Tongue (tissue), 2 donors: ENCODE measurements around the gene METTL3. TPM values are rescaled to one million over a fixed set of nuclear protein-coding genes. Genes with fewer than 3 reads are reported as not detected.
A peak's percentile ranks its signal among the peaks of the same experiment; 100 is the strongest.

Experiments used
- DNase-seq: peaks from one replicate; pipeline ENCODE4 v3.0.0-alpha.2; 2015
- total RNA-seq: library from RNA; depleted of rRNA; stranded (reverse); fragments of >200 nt; gene quantifications from one replicate; pipeline ENCODE4 v1.2.3, GENCODE V29; 2014

The METTL3 gene
- total RNA-seq, 1 donor from 2014 or later = 61.1 TPM

GRCh38 chr14:21526672-21527317 is 15.7 kb upstream of the METTL3 start:
- peak; percentile 16 for DNase-seq

- DNase-seq = peak; percentile 94
Measured at GRCh38 chr14:21525962-21526671, 15.0 kb upstream of the METTL3 start, which contains the start of gene SALL2. SALL2 (minus strand) TSS chr14:21526346; CDS start chr14:21526127, 219 bp downstream.

- peak; percentile 44 for DNase-seq
Measured at GRCh38 chr14:21525571-21525961, 14.4 kb upstream of the METTL3 start.

DNA sequence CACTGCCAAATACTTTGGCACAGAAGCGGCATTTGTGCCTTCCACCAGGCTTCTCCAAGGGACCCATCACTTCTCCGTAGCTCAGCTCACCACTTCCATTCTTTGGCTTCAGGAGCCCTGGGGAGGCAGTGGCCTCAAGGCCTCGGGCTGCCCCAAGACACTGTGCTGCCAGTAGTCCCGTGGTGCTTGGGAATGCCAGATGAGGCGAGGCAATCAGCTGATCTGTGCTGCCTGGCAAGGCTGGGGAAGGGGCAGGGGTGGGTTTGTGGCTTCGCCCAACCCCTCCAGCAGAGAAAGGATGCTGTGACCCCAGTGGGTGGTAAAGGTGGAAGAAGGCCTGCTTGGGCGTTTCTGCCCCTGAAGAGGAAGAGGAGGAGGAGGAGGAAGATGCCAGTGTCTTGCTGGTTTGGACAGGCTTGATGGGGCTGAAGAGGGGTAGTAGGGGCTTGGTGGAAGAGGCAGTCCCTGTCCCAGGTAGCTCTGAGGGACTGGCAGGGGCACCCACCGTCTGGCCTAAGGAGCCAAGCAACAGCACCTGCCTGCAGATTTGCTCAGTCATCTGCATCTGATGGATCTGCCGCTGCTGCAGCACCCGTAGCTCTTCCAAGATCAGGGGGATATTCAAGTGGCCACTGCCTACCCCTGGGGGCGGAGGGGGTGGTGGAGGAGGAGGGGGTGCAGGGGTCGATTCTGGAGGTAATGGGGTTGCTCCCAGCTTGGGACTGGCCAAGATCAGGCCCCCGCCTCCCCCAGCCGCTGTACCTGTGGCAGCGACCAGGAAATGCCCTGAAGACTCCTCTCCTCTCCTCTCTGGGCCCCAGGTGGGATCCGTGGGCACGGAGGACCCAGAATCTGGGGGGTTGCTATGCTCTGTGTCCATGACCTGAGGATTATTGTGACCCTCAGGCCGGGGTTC is 13.7 kb upstream of the METTL3 start:
- no peak for DNase-seq

DNA sequence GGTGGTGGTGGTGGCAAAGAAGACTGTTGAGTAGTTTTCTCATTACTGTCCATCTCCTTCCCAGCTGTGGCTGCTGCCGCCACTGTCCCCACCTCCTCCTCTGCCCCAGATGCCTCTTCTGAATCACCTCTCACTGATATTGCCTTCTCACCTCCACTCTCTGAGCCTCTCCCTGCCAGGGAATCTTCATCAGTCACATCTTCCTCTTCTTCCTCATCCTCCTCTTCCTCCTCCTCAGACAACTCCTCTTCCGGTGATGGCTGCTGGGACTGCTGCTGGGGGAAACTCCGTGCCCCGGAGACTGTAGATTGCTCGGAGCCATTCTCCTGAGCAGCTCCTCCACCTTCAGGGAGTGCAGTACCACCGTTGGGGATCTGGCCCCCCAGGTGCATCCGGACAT is 12.1 kb upstream of the METTL3 start:
- DNase-seq = no peak

- no peak for DNase-seq
Measured at GRCh38 chr14:21521501-21521900, 10.4 kb upstream of the METTL3 start.

- no peak for DNase-seq
Measured at GRCh38 chr14:21520767-21521166, 9.6 kb upstream of the METTL3 start.

- DNase-seq = no peak
Measured at GRCh38 chr14:21518725-21519124, 7.6 kb upstream of the METTL3 start.

DNA sequence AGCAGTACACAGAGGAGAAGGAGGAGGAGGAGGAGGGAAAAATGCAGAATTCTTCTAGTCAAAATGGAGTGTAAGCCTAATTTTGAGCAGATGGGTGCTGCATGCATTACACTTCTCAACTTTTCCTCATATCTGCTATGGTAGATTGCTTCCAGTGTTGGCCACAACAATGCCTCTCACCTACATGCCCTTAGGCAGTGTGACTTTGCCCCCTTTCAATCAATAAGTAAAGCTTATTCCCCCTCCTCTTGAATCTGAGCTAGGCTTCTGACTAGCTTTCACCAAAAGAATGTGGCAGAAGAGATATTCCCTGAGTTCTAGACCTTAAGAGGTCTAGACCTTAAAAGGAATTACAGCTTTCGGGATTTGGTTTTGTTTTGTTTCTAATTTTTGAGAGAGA is 3.2 kb upstream of the METTL3 start:
- no peak for DNase-seq

DNA sequence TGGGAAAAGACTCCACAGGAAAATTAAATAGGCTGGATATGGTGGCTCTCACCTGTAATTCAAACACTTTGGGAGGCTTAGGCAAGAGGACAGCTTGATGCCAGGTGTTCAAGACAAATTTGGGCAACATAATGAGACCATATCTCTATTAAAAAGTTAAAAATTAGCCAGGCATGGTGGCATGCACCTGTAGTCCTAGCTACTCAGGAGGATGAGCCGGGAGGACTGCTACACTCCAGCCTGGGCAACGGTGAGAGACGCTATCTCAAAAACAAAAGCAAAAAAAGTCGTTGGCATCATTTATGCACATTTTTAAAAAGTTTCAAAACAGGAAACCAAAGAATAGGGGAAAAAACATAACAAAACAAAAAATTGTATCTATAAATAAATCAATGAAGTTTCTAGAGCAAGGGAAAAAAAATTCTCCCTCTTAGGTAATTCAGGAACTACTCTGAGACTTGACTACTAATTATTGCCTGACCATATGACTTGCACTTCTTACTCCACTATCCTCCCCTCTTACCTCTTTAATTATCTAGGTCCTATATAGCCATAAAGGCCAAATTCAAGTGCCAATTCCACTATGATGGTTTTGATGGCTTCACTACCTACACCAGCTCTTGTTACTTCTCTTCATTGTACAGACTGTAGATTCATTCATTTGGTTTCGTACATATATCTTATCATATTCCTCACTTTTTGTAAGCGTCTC is 1.6 kb downstream of the METTL3 start:
- no peak for DNase-seq

DNA sequence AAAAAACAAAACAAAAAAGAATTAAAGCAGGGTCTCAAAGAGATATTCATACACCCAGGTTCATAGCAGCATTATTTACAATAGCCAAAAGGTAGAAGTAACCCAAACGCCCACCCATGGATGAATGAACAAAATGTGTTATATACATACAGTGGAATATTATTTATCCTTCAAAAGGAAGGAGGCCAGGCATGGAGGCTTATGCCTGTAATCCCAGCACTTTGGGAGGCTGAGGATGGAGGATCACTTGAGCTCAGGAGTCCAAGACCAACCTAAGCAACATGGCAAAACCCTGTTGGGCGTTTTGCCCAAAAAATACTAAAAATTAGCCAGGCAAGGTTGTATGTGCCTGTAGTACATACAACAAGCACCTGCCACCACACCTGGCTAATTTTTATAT is 4.6 kb downstream of the METTL3 start:
- DNase-seq = no peak

- DNase-seq = no peak
Measured at GRCh38 chr14:21505012-21505553, 6.1 kb downstream of the METTL3 start.

GRCh38 chr14:21503376-21503775 is 7.8 kb downstream of the METTL3 start:
- DNase-seq = no peak

DNA sequence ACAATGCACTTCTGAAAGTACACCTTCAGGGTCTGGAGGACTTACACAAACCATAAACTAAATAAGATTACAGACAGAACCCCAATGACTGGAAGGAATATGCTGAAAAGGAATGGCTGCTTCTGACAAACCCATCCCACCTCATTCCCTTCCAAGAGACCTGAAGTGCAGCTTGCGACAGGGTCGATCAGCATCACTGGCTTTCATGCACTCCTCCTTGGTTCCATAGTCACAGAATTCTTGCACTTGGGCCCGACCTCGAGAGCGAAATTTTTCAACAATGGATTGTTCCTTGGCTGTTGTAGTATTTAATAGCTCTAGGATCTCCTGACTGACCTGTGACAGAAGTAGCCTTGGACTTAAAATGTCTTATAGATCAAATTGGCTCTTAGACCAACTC is 9.6 kb downstream of the METTL3 start:
- DNase-seq = no peak

- peak; percentile 73 for DNase-seq
Measured at GRCh38 chr14:21498540-21499526, 12.3 kb downstream of the METTL3 start.

GRCh38 chr14:21496453-21496852 is 14.7 kb downstream of the METTL3 start:
- no peak for DNase-seq

GRCh38 chr14:21494902-21495762 is 16.0 kb downstream of the METTL3 start:
- DNase-seq = no peak

DNA sequence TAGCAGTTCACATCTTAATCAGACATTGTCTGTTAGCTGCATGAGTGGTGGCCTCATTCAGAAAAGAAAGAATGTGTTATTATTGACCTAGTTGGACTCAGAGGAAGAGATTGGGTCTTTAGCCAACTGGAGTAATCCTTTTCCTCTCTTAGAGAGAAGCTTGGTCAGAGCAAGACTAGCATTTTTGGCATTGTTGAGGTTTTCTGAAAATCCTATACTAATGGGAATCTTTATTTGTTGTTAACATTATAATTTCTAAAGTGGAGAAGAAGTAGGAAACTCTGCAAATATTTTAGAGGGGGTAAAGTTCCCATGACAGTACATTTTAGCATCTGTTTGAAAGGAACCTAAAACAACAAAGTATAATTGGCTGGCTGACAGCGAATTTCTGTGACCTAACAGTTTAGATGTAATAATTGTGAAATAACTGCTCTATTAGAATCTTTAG is 24.5 kb downstream of the METTL3 start:
- DNase-seq = no peak

DNA sequence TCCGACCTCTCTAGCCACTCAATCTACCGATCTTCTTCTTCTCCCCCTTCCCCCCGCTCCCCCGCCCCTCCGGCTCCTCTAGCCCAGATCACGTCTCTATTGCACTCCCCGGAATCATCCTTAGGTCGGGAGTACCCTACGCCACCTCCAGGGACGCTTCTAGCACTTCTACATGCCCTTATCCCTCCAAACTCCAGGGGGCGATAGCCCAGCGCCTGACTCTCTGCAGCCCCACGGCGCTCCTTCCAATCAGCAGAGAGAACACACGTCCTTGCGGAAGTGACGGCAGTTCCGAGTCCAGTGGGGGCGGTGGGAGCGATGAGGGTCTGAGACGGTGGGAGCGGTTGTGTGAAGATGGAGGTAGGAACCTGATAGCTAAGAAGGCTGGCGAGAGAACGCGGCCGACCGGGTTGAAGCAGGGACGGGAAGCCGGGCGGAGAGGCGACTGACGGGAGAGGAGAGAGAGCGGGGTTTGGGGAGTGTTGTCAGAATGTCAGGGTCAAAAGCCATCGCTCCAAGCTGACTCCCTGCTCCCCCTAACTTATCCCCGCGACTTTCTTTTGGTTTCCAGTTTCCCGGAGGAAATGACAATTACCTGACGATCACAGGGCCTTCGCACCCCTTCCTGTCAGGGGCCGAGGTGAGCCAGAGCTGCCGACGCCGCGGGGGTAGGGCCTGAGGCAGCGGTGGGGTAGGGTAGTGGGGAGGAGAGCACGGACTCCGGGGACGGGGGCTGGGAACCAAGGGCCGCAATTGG is 34.0 kb downstream of the METTL3 start, which contains the start of the genes RAB2B and TOX4:
RAB2B (minus strand) TSS at position 35 of the 757 bp plus-strand sequence. CDS start 87 bp downstream, outside the sequence.
TOX4 (plus strand) TSS at position 271 of the 757 bp plus-strand sequence; CDS start at position 355, 84 bp downstream.
- peak; percentile 100 for DNase-seq
